Uterus (tissue), 4 donors: ENCODE results near the gene RNF151. TPM values are rescaled to one million over a fixed set of nuclear protein-coding genes. Genes with fewer than 3 reads are reported as not detected.
"Not testable (repeated sequence)": the region's sequence is repeated elsewhere in the genome, so short reads cannot be mapped to it uniquely, and the experiment has no call there.

Source experiments
- DNase-seq, 2 donors: peaks; one replicate each; pipeline ENCODE4 v3.0.0-alpha.2; 2019 to 2020
- H3K27ac ChIP-seq, 2 donors: fragments of 200-600 bp; sonication (generic); 1 replicate in 1 of 2; 2 replicates in 1 of 2; pipeline ENCODE4 v1.5.1; 2016 to 2018
- H3K27me3 ChIP-seq, 2 donors: fragments of 200-600 bp; sonication (generic); one replicate each; pipeline ENCODE4 v1.5.1; 2018 to 2019; ENCODE audit warnings: control low read depth in 1 of 2
- H3K36me3 ChIP-seq, 2 donors: fragments of 200-600 bp; sonication (generic); one replicate each; pipeline ENCODE4 v1.5.1; 2019; ENCODE audit warnings: control low read depth in 1 of 2
- H3K4me1 ChIP-seq, 2 donors: fragments of 200-600 bp; sonication (generic); one replicate each; pipeline ENCODE4 v1.5.1; 2018 to 2019; ENCODE audit warnings: control low read depth in 1 of 2
- H3K4me3 ChIP-seq, 2 donors: fragments of 200-600 bp; sonication (generic); 1 replicate in 1 of 2; 2 replicates in 1 of 2; pipeline ENCODE4 v1.5.1; 2018 to 2019; ENCODE audit warnings: mild to moderate bottlenecking in 1 of 2
- H3K9me3 ChIP-seq, 2 donors: fragments of 200-600 bp; sonication (generic); one replicate each; pipeline ENCODE4 v1.5.1; 2019; ENCODE audit warnings: control low read depth in 1 of 2
- POLR2A ChIP-seq, 2 donors: fragments of 450-650 bp; IDR thresholded peaks; one replicate each; pipeline ENCODE4 v1.6.1; 2016; ENCODE audit warnings: antibody characterized with exemption in 2 of 2, mild to moderate bottlenecking in 1 of 2, moderate library complexity in 1 of 2
- intact Hi-C: fragments of 100-400 bp; cut with DNase I; formaldehyde crosslinking; loops from one replicate; pipeline ENCODE4 v1.15.1; 2023; ENCODE audit warnings: low total_unique reads
- total RNA-seq, 4 donors: library from RNA; depleted of rRNA in 3 of 4; stranded (reverse); fragments of >200 nt in 3 of 4; gene quantifications; one replicate each; pipeline versions ENCODE4 v1.1.0 to v1.2.4, GENCODE V29; 2014 to 2023
- TF ChIP-seq, protein P1 (sequence below), 4 experiments: fragments of 200-600 bp in 2 of 4; fragments of 450-650 bp in 2 of 4; sonication (generic) in 2 of 4; IDR thresholded peaks; one replicate each; pipeline ENCODE4 v1.5.1; 2016 to 2019; ENCODE audit warnings: antibody characterized with exemption in 4 of 4, mild to moderate bottlenecking in 2 of 4, moderate library complexity in 1 of 4
- donor health status: DM: yes; HTN: yes; CAD: no.

Gene RNF151
- total RNA-seq, 4 donors from 2014 or later: not detected

DNA sequence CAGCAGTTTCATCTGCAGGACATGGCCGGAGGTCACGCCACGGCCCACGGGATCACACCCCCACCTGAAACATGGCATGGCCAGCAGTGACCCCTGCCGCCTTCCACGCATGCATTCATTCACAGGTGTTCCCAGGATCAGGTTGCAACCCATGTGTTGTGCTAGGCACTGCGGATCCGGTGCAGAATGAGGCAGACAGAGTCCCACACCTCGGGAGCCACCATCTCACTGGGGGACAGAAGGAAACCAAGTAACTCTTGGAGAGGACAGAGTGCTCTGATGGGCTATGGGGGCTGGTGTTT is 19.3 kb upstream of the RNF151 start:
- Histone ChIP-seq H3K4me3 (no peak overlapping the region), H3K27ac (no peak overlapping the region), H3K36me3 (no peaks in the 10 kb centered on the region), H3K4me1 (no peaks in the 10 kb centered on the region), H3K27me3 (no peaks in the 10 kb centered on the region), H3K9me3 (no peaks in the 10 kb centered on the region)
- intact Hi-C loops: no loop called here
- no peak for TF ChIP-seq POLR2A (IDR thresholded peaks at IDR 0.05)
- TF ChIP-seq, protein P1, sequence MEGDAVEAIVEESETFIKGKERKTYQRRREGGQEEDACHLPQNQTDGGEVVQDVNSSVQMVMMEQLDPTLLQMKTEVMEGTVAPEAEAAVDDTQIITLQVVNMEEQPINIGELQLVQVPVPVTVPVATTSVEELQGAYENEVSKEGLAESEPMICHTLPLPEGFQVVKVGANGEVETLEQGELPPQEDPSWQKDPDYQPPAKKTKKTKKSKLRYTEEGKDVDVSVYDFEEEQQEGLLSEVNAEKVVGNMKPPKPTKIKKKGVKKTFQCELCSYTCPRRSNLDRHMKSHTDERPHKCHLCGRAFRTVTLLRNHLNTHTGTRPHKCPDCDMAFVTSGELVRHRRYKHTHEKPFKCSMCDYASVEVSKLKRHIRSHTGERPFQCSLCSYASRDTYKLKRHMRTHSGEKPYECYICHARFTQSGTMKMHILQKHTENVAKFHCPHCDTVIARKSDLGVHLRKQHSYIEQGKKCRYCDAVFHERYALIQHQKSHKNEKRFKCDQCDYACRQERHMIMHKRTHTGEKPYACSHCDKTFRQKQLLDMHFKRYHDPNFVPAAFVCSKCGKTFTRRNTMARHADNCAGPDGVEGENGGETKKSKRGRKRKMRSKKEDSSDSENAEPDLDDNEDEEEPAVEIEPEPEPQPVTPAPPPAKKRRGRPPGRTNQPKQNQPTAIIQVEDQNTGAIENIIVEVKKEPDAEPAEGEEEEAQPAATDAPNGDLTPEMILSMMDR (IDR thresholded peaks at IDR 0.05): no peak
- DNase-seq: no peak

GRCh38 chr16:1949507-1949906 is 17.1 kb upstream of the RNF151 start:
- no peaks in the 10 kb centered on the region for H3K27me3 ChIP-seq
- H3K4me1 ChIP-seq: no peaks in the 10 kb centered on the region
- H3K27ac ChIP-seq: no peak overlapping the region
- H3K9me3 ChIP-seq: no peaks in the 10 kb centered on the region
- intact Hi-C loops: no loop called here
- no peak overlapping the region for H3K4me3 ChIP-seq
- DNase-seq: no peak
- TF ChIP-seq, protein P1 (IDR thresholded peaks at IDR 0.05): no peak
- TF ChIP-seq POLR2A (IDR thresholded peaks at IDR 0.05): no peak
- H3K36me3 ChIP-seq: no peaks in the 10 kb centered on the region

DNA sequence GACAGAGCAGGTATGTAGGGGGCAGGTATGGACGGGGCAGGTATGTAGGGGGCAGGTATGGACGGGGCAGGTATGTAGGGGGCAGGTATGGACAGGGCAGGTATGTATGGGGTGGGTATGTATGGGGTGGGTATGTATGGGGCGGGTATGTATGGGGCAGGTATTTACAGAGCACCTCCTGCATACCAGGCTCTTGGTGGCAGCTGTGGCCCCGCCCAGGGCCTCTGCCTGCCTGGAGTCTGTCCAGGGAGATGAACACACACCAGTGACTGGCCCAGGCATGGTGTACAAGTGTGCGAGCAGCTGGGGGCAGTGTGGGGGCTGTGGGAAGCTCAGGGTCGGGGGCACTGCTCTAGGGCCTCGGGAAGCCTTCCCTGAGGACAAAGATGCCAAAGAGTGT is 16.6 kb upstream of the RNF151 start:
- Histone ChIP-seq H3K4me1 (no peaks in the 10 kb centered on the region), H3K27me3 (no peaks in the 10 kb centered on the region), H3K36me3 (no peaks in the 10 kb centered on the region), H3K9me3 (no peaks in the 10 kb centered on the region), H3K27ac (no peak overlapping the region), H3K4me3 (no peak overlapping the region)
- no peak for DNase-seq
- no peak for TF ChIP-seq POLR2A (IDR thresholded peaks at IDR 0.05)
- TF ChIP-seq, protein P1 (IDR thresholded peaks at IDR 0.05): no peak
- intact Hi-C loops: no loop called here

- Histone ChIP-seq H3K4me3 (no peak overlapping the region), H3K27me3 (no peaks in the 10 kb centered on the region), H3K9me3 (no peaks in the 10 kb centered on the region), H3K27ac (no peak overlapping the region), H3K36me3 (no peaks in the 10 kb centered on the region), H3K4me1 (no peaks in the 10 kb centered on the region)
- DNase-seq: no peak
- intact Hi-C loops: no loop called here
- no peak for TF ChIP-seq POLR2A (IDR thresholded peaks at IDR 0.05)
- TF ChIP-seq, protein P1 (IDR thresholded peaks at IDR 0.05): no peak
These were observed 16.1 kb upstream of the RNF151 start for GRCh38 chr16:1950559-1950958.

GRCh38 chr16:1953734-1954133 is 12.9 kb upstream of the RNF151 start:
- Histone ChIP-seq H3K27ac (no peak overlapping the region), H3K36me3 (no peaks in the 10 kb centered on the region), H3K9me3 (no peaks in the 10 kb centered on the region), H3K27me3 (no peaks in the 10 kb centered on the region), H3K4me1 (no peaks in the 10 kb centered on the region), H3K4me3 (no peak overlapping the region)
- TF ChIP-seq, protein P1 (IDR thresholded peaks at IDR 0.05): no peak
- TF ChIP-seq POLR2A (IDR thresholded peaks at IDR 0.05): no peak
- intact Hi-C loops: no loop called here
- DNase-seq: no peak

DNA sequence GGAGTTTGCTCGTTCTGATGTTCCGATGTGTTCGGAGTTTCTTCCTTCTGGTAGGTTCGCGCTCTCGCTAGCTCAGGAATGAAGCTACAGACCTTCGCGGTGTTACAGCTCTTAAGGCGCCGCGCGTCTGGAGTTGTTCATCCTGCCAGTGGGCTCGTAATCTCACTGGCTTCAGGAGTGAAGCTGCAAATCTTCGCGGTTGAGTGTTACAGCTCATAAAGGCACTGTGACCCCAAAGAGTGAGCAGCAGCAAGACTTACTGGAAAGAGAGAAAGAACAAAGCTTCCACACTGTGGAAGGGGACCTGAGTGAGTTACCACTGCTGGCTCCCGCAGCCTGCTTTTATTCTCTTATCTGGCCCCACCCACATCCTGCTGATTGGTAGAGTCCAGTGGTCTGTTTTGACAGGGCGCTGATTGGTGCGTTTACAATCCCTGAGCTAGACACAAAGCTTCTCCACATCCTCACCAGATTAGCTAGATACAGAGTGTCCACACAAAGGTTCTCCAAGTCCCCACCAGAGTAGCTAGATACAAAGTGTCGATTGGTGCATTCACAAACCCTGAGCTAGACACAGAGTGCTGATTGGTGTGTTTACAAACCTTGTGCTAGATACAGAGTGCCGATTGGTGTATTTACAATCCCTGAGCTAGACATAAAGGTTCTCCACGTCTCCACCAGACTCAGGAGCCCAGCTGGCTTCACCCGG is 9.1 kb upstream of the RNF151 start:
- H3K27me3 ChIP-seq, H3K9me3 ChIP-seq, H3K4me1 ChIP-seq, intact Hi-C loops, H3K36me3 ChIP-seq, H3K27ac ChIP-seq, DNase-seq, H3K4me3 ChIP-seq: not testable (repeated sequence)

DNA sequence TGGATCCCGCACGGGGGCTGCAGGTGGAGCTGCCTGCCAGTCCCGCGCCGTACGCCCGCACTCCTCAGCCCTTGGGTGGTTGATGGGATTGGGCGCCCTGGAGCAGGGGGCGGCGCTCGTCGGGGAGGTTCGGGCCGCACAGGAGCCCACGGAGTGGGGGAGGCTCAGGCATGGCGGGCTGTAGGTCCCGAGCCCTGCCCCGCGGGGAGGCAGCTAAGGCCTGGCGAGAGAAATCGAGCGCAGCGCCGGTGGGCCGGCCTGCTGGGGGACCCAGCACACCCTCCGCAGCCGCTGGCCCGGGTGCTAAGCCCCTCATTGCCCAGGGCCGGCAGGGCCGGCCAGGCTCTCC is 8.5 kb upstream of the RNF151 start:
- DNase-seq: peak in 1 of 2 donors; percentile 22
- H3K4me1 ChIP-seq, H3K4me3 ChIP-seq, H3K27me3 ChIP-seq, H3K27ac ChIP-seq, H3K36me3 ChIP-seq, H3K9me3 ChIP-seq, intact Hi-C loops: not testable (repeated sequence)
